HG02852 (cell line): ENCODE measurements around the gene HPGDS.
"Not testable (repeated sequence)": the region's sequence is repeated elsewhere in the genome, so short reads cannot be mapped to it uniquely, and the experiment has no call there.

ENCODE experiments used
- ATAC-seq: cut with Tn5 transposase; IDR thresholded peaks from one replicate; pipeline ENCODE4 v1.9.1; 2021; ENCODE audit warnings: mild to moderate bottlenecking, moderate library complexity; ENCODE audit not compliant: unreplicated experiment

HPGDS gene

DNA sequence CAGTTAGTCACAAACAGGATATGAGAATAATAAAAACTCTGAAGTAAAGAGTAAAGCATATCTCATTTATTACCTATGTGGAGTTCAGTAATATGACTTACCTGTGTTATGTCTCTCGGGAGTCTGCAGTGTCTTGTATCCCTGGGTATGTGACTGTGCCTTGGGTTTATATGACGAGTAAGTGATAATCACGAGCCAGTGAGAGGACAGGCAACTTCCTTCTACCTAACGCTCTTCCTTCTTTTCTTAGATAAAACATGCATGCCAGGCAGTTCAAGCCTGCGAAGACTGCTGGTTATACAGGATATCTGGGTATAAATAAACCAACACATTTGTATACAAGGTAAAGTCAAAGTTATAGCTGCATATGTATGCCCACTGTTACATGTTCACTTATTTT, at the start of gene HPGDS:
HPGDS (minus strand) TSS at position 143 of the 400 bp plus-strand sequence. CDS start 8,207 bp downstream, outside the sequence.
- no peak for ATAC-seq

DNA sequence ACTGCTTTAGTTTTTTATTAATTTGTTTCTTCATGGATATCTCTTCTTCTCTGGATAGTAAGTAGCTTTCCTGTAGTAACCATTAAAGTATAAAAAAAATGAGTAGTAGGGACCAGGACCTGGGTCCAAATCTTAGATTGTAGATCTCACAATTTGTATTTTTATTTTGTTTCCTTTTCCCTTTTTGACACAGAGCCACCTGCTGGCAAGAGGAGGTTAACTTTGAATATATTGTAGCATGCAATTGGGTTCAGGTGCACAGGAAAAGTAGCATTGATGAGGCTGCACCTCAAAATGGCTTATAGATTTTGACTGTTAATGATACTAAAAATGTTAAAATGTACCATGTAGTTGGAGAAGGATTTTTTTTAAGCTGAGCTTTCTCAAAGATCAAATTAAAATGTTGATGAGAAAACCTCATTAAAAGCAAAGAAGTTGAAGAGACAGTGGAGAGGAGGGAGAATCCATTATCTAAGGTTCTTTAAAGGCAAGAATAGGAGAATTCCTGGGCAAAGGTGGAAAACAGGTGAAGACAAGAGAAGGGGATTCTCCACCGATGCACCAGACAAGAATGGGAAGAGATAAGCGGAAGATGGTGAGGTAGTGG, 48.3 kb upstream of the HPGDS start:
- ATAC-seq: no peak

DNA sequence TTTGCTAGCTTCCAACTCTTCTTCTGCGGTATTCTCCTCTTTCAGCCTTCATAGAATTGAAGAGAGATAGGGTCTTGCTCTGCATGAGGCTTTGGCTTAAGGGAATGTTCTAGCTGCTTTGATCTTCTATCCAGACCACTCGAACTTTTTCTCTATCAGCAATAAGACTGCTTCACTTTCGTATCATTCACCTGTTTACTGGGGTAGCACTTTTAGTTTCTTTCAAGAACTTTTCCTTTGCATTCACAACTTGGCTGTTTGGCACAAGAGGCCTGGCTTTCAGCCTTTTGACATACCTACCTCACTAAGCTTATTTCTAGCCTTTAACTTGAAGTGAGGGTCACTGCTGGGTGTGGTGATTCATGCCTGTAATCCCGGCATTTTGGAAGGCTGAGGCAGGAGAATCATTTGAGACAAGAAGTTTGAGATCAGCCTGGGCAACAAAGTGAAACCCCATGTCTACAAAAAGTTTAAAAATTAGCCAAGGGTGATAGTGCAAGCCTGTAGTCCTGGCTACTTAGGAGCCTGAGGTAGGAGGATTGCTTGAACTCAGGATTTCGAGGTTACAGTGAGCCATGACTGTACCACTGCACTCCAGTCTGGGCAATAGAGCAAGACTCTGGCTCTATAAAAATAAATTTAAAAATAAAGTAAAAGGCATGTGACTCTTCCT, 47.1 kb upstream of the HPGDS start:
- ATAC-seq: no peak

DNA sequence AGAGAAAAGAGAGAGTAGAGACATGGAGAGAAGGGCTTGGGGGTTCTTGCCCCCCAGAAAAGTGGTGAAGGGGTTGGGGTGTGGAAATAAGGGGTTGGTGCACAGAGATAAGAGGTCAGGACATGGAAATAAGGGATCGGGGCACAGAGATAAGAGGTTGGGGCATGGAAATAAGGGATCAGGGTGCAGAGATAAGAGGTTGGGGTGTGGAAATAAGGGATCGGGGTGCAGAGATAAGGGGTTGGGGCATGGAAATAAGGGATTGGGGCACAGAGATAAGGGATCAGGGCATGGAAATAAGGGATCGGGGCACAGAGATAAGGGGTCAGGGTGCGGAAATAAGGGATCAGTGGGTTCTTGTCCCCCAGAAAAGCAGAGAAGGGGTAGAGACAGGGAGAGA, 45.3 kb upstream of the HPGDS start:
- not testable (repeated sequence) for ATAC-seq

DNA sequence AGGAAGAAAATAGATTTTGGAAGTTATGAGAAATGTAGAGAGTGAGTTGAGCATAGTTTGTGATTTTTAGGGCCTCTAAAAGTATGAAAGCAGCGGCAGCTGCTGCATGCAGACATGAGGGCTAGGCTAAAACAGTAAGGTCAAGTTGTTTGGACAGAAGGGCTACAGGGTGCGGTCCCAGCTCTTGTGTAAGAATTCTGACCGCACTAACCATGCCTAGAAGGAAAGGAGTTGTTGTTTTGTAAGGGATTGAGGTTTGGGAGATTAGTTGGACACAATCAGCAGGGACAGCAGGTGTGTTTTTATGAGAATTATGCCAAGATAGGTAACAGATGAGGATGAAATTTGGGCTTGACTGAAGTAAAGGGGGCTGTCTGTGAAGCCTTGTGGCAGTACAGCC, 42.8 kb upstream of the HPGDS start:
- not testable (repeated sequence) for ATAC-seq

DNA sequence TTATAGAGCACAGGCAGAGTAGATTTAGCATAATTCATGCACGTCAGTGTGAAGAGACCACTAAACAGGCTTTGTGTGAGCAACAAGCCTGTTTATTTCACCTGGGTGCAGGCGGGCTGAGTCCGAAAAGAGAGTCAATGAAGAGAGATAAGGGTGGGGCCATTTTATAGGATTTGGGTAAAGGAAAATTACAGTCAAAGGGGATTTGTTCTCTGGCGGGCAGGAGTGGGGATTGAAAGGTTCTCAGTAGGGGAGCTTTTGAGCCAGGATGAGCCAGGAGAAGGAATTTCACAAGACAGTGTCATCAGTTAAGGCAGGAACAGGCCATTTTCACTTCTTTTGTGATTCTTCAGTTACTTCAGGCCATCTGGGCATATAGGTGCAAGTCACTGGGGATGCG, 40.3 kb upstream of the HPGDS start:
- ATAC-seq: not testable (repeated sequence)

DNA sequence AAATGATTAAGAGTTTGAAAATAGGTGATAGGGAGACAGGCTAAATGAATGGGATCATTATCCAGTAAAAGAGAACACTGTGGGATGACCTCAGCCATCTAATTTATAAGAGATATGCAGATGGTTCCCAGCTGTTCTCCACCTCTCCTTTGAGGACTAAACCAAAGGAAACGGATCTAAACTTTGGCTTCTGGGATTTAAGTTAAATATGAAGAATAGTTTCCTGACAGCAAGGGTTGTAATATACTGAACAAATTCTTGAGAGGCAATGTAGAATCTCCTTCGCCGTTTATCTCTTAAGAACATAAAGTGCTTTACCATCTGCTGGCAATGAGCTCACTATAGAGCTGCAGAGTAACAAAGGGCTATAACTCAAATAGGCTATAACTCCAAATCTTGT, 35.4 kb upstream of the HPGDS start:
- no peak for ATAC-seq

DNA sequence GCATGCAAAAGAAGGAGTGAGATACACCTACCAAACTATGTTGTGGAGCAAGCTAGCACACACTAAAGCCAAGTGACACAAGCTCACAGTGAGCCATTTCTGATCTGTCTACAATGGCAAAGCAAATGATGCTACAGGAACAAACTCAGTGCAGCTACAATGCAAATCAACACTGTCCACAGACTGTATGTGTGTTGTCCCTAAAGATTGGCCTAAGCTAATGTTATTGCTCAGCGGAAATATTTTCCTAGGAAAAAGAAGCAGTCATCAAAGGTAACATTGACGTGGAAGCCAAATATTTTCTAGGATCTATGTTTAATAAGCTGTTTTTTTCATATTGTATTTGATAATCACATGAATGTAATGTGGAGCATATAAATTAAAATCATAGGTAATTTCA, 34.7 kb upstream of the HPGDS start:
- ATAC-seq: no peak

DNA sequence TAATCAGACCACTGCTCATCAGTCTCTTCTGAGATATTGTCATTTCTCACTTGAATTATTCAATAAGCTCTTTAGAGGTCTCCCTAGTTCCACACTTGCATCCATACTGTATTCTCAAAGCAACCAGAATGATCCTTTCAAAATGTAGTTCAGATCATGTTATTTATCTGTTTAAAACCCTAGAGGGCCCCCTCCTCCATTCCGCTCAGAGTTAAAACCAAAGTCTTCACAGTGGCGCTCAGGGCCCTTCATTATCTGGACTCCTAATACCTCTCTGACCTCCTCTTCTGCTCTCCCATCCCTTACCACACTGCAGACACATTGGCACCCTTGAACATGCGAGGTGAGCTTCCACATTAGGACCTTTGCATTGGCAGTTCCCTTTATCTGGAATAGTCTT, 32.7 kb upstream of the HPGDS start:
- ATAC-seq: no peak

DNA sequence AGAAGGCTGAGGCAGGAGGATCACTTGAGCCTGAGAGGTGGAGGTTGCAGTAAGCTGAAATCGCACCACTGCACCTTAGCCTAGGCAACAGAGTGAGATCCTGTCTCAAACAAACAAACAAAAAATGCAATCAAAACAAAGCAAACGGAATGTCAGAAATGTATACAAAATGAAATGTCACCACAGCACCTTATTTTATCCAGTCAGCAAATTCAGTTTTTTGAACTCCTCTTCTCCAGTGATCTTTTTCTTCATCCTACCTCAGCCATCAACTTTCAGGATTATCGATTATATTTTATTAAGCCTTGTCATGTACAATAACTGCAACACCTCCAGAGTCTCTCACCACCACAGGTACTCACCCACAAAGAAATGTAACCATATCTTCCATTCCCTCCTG, 31.1 kb upstream of the HPGDS start:
- ATAC-seq: no peak

DNA sequence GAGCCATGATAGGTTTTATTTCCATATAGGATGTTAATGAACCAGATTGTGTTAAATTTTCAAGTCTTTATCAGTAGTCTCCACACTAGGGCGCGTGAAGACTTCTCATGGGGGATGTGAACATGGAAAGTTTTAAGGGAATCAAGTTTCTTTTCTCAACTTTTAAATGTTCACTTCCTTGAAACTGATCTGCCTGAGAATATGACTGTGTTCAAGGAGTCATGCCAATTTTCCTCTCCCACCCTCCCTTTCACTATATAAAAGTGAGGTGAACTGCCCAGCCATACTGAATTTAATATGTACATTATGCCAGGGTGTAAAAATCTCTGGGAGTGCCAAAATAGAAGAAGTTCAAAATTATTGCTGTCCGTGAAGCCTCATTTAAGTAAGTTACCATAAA, 30.4 kb upstream of the HPGDS start:
- no peak for ATAC-seq

DNA sequence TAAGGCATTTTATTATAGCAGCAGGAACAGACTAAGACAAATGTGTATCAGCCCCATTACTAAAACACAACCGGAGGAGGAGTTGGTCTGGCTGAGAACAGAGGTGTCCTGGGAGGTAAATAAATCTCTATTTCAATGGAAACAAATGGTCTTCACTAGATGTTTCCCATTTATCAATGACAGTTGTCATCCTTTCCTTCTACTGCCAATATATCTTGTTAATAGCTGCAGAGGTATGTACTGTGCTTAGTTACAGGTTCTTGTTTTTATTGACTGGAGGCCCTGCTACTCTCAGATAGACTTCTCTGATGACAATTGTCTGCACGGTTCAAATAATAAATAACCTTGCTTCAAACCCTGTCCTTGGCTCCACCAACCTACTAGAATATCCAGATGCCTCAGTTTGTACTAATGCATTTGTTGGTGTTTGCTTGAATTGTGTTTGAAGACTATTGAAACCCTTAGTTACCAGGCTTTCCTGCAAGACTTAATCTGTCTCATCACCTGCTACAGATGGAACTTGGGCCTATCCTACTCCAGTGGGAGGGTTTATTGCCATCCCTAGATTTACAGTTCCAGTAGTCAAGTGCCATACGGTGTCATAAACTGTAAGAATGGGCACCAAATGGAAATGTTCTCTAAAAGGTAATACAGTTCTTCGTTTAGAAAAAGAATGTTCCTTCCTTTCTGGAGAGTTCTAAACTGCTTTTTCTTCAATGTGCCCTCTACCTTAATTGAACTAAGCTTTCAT, 29.8 kb upstream of the HPGDS start:
- ATAC-seq: no peak

DNA sequence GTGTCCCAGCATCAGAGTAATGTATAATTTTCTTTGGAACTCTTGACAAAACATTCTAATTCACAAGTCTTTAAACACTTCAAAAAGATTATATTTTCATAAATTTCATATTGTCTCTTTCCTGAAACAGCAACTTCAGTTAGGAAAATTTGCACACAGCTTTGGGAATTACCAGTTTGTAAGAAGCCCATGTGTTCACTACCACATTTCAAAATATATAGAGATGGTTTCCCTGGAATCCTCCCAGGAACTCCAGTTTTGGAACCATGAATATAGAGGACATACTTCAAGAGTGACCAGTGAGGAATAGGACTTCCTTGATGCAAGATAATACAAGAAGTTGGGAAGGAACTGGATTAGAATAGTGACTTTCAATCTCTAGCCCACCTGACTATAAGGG, 28.7 kb upstream of the HPGDS start:
- no peak for ATAC-seq

DNA sequence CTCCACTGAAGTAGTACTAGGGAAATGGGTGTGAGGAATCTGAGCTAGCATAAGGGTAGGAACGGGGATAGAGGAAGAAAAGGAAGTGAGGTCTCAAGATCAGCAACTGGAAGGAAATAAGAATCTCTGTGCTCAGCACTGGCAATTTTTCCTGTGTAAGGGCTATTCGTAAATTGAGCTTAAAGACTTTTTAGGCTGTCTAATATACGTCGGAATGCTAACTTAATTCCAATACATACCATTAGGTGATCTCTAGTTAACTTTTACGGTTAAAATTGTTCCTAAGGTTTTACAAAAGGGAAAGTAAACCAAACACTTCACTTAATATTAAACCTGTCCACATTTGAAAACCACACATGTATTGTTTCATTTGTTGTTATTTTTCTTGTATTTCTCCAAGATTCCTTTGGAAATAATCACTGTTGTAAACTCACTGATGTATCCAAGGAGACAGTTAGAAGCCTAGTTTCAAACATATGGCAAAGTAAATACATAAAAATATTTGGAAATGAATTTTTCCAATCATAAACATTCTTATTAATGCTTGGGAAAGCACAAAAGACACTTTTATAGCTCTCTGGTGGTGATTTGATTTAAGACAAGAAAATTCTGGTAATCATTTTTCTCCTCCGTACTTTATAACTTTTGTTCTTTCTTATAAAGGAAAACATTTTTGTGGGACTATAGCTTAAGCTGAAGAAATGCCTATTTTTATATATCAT, 28.1 kb upstream of the HPGDS start:
- no peak for ATAC-seq

DNA sequence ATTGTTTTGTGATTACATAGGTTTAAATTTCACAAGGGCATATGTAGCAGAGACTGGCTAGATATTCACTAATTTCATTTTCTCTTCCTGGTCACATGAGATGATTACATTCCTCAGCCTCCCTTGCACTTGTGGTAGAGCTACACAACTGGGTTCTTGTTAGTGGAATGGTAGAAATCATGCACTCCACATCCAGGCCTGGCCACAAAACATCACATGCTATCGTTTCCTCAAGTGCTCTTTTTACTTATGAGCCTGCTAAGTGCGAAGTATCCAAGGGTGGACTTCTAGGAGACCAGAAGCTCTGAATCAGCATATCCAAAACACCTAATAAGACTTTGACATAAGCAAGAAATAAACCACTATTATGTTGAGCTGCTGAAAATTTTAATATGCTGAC, 26.4 kb upstream of the HPGDS start:
- no peak for ATAC-seq

DNA sequence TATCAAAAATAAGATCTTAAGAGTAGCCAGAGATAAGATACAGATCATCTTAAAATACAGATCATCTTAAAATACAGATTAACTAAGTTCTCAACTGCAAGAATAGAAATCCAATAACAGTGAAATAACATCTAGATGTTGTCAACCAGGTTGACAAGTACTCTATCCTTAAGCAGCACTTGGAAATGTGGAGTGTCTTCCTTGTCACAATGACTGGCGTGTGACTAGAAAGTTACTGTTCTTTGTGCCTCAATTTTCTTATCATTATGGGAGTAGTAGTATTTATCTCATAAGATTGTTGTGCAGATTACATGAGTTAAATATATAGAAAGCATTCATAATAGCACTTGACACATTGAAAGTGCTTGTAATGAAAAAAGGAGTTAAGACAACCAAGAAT, 25.8 kb upstream of the HPGDS start:
- no peak for ATAC-seq

DNA sequence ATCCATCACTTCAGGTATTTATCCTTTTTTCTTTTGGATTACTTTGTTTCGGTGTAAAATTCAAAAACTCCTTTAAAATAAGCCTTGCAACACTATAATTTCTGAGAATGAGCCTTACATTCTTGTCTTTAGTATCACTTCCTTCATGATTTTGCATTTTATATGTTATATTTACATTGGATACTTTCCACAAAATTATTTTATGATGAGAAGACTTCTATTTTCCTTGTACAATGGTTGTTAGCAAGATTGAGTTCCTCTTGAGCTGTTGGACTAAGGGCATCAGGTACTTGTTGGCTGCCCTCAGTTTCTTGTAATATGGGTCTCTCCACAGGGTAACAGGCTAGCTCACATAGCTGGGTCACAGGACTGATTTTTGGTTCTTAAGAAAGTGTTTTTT, 22.7 kb upstream of the HPGDS start:
- no peak for ATAC-seq

DNA sequence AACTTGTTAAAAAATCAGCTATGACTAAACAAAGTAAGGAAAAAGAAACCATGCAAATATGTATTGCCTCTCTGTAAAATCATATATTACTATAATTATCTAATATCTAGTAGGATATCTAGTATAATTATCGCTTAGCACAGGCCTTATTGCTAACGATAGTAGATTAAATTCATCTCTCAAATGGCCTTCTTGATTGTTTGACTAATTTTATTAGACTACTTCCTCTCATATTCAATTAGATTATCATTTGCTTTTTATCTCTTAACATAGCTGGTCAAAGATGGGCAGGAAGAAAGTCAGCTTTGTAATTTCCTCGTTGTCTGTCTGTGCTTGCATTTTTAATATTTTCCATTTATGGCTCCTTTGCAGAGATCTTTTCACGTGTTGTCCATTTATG, 21.9 kb upstream of the HPGDS start:
- ATAC-seq: no peak

DNA sequence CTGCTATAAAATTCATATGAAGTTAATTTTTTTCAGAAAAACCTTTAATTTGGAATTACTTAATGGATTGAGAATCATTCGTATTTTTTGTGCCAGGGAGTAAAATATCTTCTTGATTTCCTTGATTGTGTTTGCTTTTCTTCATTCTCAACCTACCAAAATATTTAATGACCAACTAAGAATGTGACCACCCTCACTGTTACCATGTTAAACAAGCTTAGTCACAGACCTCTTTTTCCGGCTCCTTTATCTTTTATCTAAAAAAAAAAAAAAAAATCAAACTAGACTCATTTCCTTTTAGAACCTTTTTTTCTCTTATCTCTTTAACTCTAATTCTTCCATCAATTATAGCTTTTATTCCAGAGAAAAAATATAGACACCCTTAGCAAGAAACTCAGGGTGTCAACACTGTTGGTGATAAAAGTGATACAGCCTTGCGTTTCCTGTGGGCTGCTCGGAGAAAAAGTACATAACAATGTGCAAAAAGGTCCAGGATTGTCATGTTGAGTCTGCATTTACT, 20.6 kb upstream of the HPGDS start:
- ATAC-seq: no peak

DNA sequence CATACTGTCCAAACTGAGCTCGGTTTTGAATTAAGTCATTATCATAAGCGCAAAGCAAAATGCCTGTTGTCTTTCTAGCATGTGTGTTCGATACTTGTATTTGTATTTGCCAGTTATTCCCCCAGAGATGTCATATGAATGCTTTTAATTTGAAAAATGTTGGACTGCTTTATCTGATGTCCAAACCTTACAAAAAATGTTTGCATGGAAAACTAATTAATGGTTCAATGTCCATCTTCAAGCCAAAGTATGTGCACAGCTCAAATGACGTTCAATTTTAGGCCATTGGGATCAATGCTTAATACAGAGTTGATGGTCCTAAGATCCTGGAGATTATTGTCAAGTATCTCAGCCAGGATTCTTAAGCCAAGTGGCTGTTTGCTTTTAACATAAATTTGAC, 17.2 kb upstream of the HPGDS start:
- no peak for ATAC-seq

DNA sequence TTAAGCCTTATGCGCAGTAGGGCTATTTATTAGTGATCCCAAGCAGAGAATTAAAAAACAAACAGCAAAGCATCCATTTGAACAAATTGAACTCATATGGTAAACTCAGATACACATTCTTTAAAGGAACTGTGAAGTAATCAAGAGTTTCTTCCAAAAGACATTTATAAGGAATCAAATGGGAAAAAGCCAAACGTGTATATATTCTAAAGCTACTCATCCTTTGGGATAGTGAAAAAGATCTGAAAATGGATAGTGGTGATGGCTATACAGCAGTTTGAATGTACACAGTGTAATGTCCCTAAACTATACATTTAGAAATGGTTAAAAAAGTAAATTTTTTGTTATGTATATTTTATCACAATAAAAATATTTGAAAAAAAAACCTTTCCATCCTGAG, 16.6 kb upstream of the HPGDS start:
- ATAC-seq: no peak
